ENCODE data around the gene GDPD5. TPM values are rescaled to one million over a fixed set of nuclear protein-coding genes. Genes with fewer than 3 reads are reported as not detected.

The GDPD5 gene
- total and polyA plus RNA-seq, 9 of the 15 experiments (the other 6 are each of a cell fraction or from before 2014, with no cell fraction given) = 0.32 to 27.3 (median 8.0) TPM

- TF ChIP-seq PRDM10 (IDR thresholded peaks at IDR 0.05; ENCODE audit: partially characterized antibody) = peak; percentile 41
- TF ChIP-seq ZBTB8A (IDR thresholded peaks at IDR 0.05; ENCODE audit: partially characterized antibody) = no peak
- 0 out of 2 replicates have a peak, but pooled peaks have one; percentile 45 for TF ChIP-seq FOXO4 (CRISPR knock-in tag; IDR thresholded peaks at IDR 0.05)
- peak; percentile 78; the same call in 1 of the 2 replicates for TF ChIP-seq SMAD3 (CRISPR knock-in tag; conservative IDR thresholded peaks at IDR 0.05)
- no peak for TF ChIP-seq MCM5 (IDR thresholded peaks at IDR 0.05; ENCODE audit: low read depth)
- peak; percentile 80 for TF ChIP-seq FOXK1 (CRISPR knock-in tag; IDR thresholded peaks at IDR 0.05; ENCODE audit: borderline replicate concordance)
- 0 out of 2 replicates have a peak, but pooled peaks have one; percentile 62 for TF ChIP-seq ZBTB49 (CRISPR knock-in tag; IDR thresholded peaks at IDR 0.05; ENCODE audit: borderline replicate concordance)
- TF ChIP-seq TRIM28 (IDR thresholded peaks at IDR 0.05) = 0 out of 2 replicates have a peak, but pooled peaks have one; percentile 48
- no peak for TF ChIP-seq FOXM1 (IDR thresholded peaks at IDR 0.05; ENCODE audit: low read depth)
- 0 out of 2 replicates have a peak, but pooled peaks have one; percentile 75 for TF ChIP-seq FOXM1 (CRISPR knock-in tag; IDR thresholded peaks at IDR 0.05; ENCODE audit: low read depth)
- TF ChIP-seq KDM4B (IDR thresholded peaks at IDR 0.05; ENCODE audit: borderline replicate concordance in 2 of 2, low read depth in 1 of 2) = peak in 1 of 2 experiments; percentile 92; a peak in 2 of 4 replicates
- TF ChIP-seq NR1H2 (CRISPR knock-in tag; IDR thresholded peaks at IDR 0.05) = peak; percentile 81; the same call in 1 of the 2 replicates
- TF ChIP-seq RBM22 (IDR thresholded peaks at IDR 0.05; ENCODE audit: low read depth, low read length, poor library complexity, severe bottlenecking) = peak; percentile 96
These were observed 126.2 kb downstream of the GDPD5 start, which contains the start of gene RPS3 (continued) for GRCh38 chr11:75399344-75400145.
